HG02938 (cell line): ENCODE measurements around the gene HTD2.

ENCODE experiments used
- ATAC-seq: cut with Tn5 transposase; IDR thresholded peaks from one replicate; pipeline ENCODE4 v1.9.1; 2021; ENCODE audit warnings: mild to moderate bottlenecking, moderate library complexity; ENCODE audit not compliant: unreplicated experiment

Gene HTD2

GRCh38 chr3:58291671-58292338, 14.5 kb upstream of the HTD2 start:
- no peak for ATAC-seq

DNA sequence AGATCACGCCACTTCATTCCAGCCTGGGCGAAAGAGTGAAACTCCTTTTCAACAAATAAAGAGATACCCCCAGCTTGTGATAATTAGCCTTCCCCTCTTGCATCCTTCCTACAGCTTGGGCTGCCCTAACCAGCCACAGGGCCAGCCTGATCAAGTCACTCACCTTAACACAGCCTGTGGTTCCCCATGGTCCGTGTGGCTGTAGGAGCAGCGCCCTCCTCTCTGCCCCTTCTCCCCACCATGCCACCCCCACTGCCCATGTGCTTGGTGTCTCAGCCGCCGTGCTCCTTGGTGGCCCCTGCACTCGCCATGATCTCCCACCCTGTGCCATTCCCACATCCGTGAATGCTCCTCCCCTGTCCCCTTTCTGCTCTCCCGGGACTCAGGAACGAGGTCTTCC, 13.5 kb upstream of the HTD2 start:
- ATAC-seq = no peak

DNA sequence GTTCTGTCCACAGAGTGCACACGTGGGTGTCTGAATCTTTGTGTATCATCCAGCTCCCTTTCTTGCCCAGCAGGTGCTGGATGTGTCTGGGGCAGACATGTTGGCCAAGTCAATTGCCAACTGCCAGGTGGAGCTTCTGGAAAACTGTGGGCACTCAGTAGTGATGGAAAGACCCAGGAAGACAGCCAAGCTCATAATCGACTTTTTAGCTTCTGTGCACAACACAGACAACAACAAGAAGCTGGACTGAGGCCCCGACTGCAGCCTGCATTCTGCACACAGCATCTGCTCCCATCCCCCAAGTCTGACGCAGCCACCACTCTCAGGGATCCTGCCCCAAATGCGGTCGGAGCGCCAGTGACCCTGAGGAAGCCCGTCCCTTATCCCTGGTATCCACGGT, 12.8 kb upstream of the HTD2 start:
- ATAC-seq = no peak

GRCh38 chr3:58296269-58296668, 10.1 kb upstream of the HTD2 start:
- no peak for ATAC-seq

GRCh38 chr3:58296843-58297242, 9.5 kb upstream of the HTD2 start:
- no peak for ATAC-seq

DNA sequence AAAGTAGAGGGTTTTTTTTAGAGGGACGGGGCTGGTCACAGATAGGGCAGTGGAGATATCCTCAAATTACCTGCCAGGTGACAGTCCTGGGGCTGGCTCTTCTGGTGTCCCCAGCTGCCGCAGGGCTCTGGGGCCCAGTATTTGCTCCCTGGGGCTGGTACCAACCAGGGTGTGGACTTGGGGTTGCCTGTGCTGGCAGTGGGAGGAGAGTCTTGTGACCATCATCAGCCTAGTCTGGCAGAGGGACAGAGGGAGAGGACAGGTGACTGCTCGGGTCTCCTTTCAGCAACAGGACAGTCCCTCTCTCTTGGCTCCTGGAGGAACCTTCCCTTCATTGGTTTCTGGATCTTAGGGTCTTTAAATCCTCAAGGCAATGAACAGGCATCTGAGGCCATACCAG, 8.1 kb upstream of the HTD2 start:
- ATAC-seq = no peak

- no peak for ATAC-seq
These were observed 7.2 kb upstream of the HTD2 start for GRCh38 chr3:58299075-58299474.

GRCh38 chr3:58299839-58300516, 6.3 kb upstream of the HTD2 start:
- no peak for ATAC-seq

GRCh38 chr3:58307639-58308215, 1.4 kb downstream of the HTD2 start:
- no peak for ATAC-seq

DNA sequence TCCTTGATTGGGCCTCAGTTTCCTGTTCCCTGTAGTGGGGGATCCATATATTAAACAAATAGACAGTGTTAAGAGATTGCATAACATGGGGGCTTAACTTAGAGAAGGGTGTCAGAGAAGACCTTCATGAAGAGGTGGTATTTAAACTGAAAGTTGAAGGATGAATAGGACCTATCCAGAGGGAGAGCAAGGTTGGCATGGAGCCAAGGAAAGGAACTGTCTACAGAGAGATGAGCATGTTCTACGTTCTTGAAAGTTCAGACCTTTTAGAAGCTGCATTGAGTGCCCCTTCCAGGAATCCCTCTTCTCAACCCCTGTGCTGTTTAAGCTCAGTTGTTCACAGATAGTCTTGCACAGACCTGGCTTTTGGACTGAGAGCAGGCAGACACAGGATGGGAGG, 2.4 kb downstream of the HTD2 start:
- ATAC-seq = no peak

DNA sequence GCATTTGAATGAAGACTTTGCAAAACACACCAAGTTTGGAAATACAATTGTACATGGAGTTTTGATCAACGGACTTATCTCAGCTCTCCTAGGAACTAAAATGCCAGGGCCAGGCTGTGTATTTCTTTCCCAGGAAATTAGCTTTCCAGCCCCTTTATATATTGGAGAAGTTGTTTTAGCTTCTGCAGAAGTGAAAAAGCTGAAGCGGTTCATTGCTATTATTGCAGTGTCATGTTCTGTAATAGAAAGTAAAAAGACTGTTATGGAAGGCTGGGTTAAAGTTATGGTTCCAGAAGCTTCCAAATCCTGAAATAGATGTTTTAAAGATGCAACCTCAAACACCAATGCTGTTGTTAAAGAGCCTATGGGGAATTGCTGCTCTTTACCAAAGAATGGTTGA, 11.5 kb downstream of the HTD2 start:
- ATAC-seq = no peak

DNA sequence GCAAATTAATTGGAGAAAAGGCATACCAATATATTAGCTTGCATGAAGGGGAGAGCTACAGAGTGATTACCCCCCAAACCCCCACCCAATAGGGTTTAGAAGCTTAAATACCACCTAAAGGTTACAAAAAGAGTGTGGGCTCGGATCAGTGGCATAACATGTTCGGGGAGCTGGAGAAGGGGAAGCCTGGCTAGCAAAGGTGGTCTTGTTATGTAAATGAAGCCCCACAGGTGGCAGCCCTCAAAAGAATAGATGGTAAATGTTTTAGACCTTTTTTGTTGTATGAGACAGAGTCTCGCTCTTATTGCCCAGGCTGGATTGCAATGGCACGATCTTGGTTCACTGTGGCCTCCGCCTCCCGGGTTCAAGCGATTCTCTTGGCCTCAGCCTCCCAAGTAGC, 15.5 kb downstream of the HTD2 start:
- ATAC-seq = no peak

DNA sequence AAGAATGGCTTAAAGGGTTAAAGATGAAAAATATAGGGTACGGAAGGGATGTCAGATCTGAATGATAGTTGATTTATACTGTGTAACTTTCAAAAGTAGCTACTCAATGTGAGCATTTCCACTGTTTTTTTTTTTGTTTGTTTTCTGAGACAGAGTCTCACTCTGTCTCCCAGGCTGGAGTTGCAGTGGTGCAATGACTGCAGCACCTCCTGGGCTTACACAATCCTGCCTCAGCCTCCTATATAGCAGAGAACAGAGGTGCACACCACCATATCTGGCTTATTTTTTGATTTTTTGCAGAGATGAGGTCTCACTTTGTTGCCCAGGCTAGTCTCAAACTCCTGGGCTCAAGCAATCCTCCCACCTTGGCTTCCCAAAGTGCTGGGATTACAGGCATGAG, 16.5 kb downstream of the HTD2 start:
- ATAC-seq = no peak

GRCh38 chr3:58323529-58324390, 17.4 kb downstream of the HTD2 start:
- ATAC-seq = no peak

GRCh38 chr3:58324391-58325390, 18.4 kb downstream of the HTD2 start:
- ATAC-seq = no peak

DNA sequence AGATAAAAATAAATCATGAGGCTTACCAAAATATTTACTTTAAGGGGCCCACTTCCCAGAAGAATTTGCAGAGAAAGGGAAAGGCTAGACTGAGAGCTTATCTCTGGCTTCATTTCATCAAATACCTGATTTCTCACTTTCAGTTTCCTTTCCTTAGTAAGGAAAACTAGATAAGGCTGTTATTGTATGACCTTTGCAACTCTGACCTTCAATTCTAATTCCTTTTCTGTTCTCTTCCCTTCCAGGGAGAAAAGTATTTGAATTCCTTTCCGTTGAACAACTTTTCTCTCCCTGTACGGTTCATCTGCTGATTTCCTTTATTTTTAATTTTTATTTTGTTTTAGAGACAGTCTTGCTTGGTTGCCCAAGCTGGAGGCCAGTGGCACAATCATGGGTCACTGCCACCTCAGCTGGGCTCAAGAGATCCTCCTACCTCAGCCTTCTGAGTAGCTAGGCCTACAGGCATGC, 19.2 kb downstream of the HTD2 start:
- ATAC-seq = no peak

DNA sequence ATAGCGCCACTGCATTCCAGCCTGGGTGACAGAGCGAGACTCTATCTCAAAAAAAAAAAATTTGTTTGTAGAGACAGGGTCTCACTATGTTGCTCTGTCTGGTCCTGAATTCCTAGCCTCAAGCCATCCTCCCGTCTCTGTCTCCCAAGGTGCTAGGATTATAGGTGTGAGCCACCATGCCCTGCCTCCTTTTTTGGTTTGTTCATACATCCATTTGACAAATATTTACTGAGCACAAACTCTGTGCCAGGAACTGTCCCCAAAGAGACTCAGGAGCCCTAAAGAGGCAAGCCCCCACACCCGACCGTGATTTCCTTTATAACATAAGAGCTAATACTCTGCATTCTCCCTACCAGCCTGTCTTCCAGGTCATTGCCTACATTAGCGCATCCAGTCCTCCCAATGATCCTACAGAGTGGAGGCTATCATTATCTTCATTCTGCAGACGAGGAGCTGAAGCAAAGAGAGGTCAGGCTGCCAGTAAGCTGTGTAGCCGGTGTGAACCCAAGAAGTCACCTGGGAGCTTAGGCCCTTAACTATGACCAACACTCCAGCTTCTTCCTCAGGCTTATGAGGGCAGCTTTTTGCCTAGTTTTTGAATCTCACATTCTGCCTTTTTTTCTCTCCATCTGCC, 20.1 kb downstream of the HTD2 start:
- ATAC-seq = no peak

DNA sequence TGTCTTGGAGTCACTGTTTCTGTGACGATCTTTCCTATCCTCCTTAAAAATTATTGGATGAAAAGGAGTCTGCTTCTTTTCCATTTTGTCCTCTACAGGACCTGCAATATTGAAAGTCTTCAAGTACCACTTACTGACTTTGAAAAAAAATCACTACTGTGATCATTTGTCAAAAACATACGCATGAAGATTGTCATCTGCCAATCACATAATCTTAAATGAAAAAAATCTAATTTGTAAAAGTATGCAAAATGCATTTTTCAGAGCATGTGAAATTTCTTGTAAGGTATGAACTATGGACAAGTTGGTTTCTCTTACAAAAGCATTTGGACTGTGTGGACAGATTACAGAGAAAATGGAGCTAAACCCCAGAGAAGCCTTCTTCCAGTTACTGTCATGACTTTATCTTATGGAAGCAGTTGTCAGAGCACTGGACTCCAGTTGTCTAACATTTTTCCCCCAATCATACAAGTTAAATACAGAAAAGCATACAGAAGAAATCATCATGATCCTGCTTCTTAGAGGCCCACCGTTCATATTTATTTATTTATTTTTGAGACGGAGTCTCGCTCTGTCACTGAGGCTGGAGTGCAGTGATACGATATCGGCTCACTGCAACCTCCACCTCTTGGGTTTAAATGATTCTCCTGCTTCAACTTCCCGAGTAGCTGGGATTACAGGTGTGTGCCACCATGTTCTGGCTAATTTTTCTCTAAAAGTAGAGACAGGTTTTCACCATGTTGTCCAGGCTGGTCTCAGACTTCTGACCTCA, 23.0 kb downstream of the HTD2 start:
- no peak for ATAC-seq

DNA sequence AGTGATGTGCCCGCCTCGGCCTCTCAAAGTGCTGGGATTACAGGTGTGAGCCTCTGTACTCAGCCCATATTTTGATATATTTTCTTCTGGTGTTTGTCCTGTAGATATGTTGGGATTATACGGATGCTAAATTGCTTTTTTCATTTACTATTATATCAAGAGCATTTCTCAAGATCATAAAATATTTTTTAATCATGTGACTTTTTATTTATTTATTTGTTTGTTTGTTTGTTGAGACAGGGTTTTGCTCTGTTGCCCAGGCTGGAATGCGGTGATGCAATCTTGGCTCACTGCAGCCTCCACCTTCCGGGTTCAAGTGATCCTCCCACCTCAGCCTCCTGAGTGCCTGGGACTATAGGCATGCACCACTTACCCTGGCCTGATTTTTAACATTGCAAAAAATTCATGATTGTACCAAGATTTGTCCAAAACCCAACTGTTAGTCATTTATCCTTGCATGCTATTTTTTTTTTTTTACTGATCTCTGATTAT, 23.6 kb downstream of the HTD2 start:
- ATAC-seq = no peak
